ENCODE results near the gene TTBK2.

The TTBK2 gene

DNA sequence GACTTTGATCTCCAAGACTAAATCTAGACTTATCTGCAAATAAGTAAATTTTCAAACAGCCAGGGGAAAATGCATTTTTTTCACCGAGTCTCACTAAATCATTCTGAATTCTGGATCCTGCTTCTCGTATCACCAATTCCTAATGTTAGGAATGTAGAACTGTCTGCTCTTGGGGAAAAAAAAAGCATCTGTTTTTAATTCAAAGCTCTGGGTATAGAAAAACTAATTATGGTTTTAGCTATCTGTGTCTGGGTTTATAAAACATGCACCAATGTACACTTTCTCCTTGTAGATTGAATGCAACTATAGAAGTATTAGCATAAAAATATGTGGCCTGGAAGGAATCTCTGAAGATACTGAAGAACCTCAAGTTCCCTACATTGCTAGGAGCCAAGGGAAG is 178.9 kb downstream of the TTBK2 start:
- Mint-ChIP-seq H3K27ac (peak overlapping the region; percentile 65 to 94 (median 94)), H3K4me1 (peaks cover 57% of the 10 kb centered on the region), H3K4me3 (no peak overlapping the region), H3K36me3 (ENCODE audit: low read depth) (peaks cover 8% of the 10 kb centered on the region), H3K27me3 (ENCODE audit: low read depth) (no peaks in the 10 kb centered on the region), H3K9me3 (no peaks in the 10 kb centered on the region)
- TF ChIP-seq, protein P1, sequence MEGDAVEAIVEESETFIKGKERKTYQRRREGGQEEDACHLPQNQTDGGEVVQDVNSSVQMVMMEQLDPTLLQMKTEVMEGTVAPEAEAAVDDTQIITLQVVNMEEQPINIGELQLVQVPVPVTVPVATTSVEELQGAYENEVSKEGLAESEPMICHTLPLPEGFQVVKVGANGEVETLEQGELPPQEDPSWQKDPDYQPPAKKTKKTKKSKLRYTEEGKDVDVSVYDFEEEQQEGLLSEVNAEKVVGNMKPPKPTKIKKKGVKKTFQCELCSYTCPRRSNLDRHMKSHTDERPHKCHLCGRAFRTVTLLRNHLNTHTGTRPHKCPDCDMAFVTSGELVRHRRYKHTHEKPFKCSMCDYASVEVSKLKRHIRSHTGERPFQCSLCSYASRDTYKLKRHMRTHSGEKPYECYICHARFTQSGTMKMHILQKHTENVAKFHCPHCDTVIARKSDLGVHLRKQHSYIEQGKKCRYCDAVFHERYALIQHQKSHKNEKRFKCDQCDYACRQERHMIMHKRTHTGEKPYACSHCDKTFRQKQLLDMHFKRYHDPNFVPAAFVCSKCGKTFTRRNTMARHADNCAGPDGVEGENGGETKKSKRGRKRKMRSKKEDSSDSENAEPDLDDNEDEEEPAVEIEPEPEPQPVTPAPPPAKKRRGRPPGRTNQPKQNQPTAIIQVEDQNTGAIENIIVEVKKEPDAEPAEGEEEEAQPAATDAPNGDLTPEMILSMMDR (IDR thresholded peaks at IDR 0.05; ENCODE audit: unreplicated experiment in 3 of 3) = no peak

DNA sequence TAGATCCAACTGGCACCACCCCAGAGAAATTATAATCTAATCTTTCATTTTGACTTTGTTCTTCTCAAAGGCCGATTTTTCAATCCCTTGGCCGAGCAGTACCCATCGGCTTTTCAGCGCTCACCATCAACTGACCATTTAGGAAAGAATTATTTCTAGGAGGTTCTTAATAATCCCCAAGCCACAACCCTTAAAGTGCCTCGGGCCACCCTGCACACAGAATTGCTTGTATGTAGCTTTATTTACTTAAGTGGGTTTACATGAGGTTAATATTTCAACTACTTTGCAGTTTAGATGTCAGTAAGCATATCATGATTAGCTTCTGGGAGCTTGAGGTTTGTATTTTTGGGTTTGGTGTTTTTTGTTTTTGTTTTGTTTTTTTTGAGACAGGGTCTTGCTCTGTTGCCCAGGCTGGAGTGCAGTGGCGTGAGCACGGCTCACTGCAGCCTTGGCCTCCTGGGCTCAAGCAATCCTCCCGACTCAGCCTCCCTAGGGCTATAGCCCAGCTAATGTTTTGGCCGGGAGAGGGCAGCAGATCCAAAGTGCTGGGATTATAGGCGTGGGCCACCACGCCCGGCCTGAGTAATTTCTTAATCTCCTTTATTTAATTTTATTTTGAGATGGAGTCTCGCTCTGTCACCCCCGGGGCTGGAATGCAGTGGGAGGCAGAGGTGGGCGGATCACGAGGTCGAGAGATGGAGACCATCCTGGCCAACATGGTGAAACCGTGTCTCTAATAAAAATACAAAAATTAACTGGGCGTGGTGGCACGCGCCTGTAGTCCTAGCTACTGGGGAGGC is 182.8 kb downstream of the TTBK2 start:
- H3K27me3 Mint-ChIP-seq (ENCODE audit: low read depth) = no peaks in the 10 kb centered on the region
- H3K9me3 Mint-ChIP-seq = no peaks in the 10 kb centered on the region
- H3K4me1 Mint-ChIP-seq = peaks cover 50% of the 10 kb centered on the region
- H3K36me3 Mint-ChIP-seq (ENCODE audit: low read depth) = peaks cover 17% of the 10 kb centered on the region
- TF ChIP-seq, protein P1 (IDR thresholded peaks at IDR 0.05; ENCODE audit: unreplicated experiment in 3 of 3) = no peak
- H3K27ac Mint-ChIP-seq = peak overlapping the region; percentile 94 to 95 (median 94)
- peak overlapping the region; percentile 81 to 92 (median 87) for H3K4me3 Mint-ChIP-seq

GRCh38 chr15:42736793-42737528 is 183.6 kb downstream of the TTBK2 start, which contains the start of gene CDAN1:
Gene CDAN1 (minus strand): TSS chr15:42737128. CDS start chr15:42737102, 26 bp downstream.
- H3K36me3 Mint-ChIP-seq (ENCODE audit: low read depth) = peaks cover 25% of the 10 kb centered on the region
- H3K27me3 Mint-ChIP-seq (ENCODE audit: low read depth) = no peaks in the 10 kb centered on the region
- peak within 1 kb of the TSS; percentile 94 to 95 (median 94) for H3K27ac Mint-ChIP-seq
- H3K4me3 Mint-ChIP-seq = peak within 1 kb of the TSS; percentile 86 to 92 (median 92)
- H3K4me1 Mint-ChIP-seq = peaks cover 50% of the 10 kb centered on the region
- H3K9me3 Mint-ChIP-seq = no peaks in the 10 kb centered on the region
- TF ChIP-seq, protein P1 (IDR thresholded peaks at IDR 0.05; ENCODE audit: unreplicated experiment in 3 of 3) = no peak

GRCh38 chr15:42736178-42736792 is 184.3 kb downstream of the TTBK2 start:
- H3K27ac Mint-ChIP-seq = peak overlapping the region; percentile 67 to 94 (median 84)
- TF ChIP-seq, protein P1 (IDR thresholded peaks at IDR 0.05; ENCODE audit: unreplicated experiment in 3 of 3) = no peak
- no peaks in the 10 kb centered on the region for H3K27me3 Mint-ChIP-seq (ENCODE audit: low read depth)
- H3K4me1 Mint-ChIP-seq = peaks cover 44% of the 10 kb centered on the region
- no peaks in the 10 kb centered on the region for H3K9me3 Mint-ChIP-seq
- H3K36me3 Mint-ChIP-seq (ENCODE audit: low read depth) = peaks cover 32% of the 10 kb centered on the region
- peak overlapping the region; percentile 86 to 92 (median 92) for H3K4me3 Mint-ChIP-seq

GRCh38 chr15:42735382-42736165 is 185.0 kb downstream of the TTBK2 start:
- H3K36me3 Mint-ChIP-seq (ENCODE audit: low read depth) = peaks cover 37% of the 10 kb centered on the region
- no peaks in the 10 kb centered on the region for H3K27me3 Mint-ChIP-seq (ENCODE audit: low read depth)
- peak overlapping the region; percentile 67 to 84 (median 78) for H3K27ac Mint-ChIP-seq
- peaks cover 42% of the 10 kb centered on the region for H3K4me1 Mint-ChIP-seq
- H3K4me3 Mint-ChIP-seq = peak overlapping the region; percentile 86 to 92 (median 91)
- TF ChIP-seq, protein P1 (IDR thresholded peaks at IDR 0.05; ENCODE audit: unreplicated experiment in 3 of 3) = no peak
- no peaks in the 10 kb centered on the region for H3K9me3 Mint-ChIP-seq
